ENCODE data around the gene SGSH.
"Not testable (repeated sequence)": the region's sequence is repeated elsewhere in the genome, so short reads cannot be mapped to it uniquely, and the experiment has no call there.

The SGSH gene

GRCh38 chr17:80220054-80220735, at the start of gene SGSH, which contains the start of gene SLC26A11:
Gene SGSH (minus strand): TSS chr17:80220333. CDS start chr17:80220313, 20 bp downstream.
Gene SLC26A11 (plus strand): TSS chr17:80220427. CDS start chr17:80221561, 1,134 bp downstream.
- DNase-seq (ENCODE audit: low spot score), result peak; percentile 97

DNA sequence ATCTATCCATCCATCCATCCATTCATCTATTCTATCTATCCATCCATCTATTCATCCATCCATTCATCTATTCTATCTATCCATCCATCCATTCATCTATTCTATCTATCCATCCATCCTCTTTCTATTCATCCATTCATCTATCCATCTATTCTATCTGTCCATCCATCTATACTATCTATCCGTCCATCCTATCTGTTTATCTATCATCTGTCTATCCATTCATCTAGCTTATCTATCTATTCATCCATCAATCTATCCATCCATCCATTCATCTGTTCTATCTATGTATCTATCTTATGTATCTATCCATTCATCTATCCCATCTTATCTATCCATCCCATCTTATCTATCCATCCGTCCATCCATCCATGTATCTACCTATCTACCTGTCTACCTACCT, 49.3 kb upstream of the SGSH start:
- no peak for DNase-seq (ENCODE audit: low spot score)

GRCh38 chr17:80268427-80268826, 48.3 kb upstream of the SGSH start:
- DNase-seq (ENCODE audit: low spot score), result no peak

- no peak for DNase-seq (ENCODE audit: low spot score)
These were observed 47.3 kb upstream of the SGSH start for GRCh38 chr17:80267391-80267790.

DNA sequence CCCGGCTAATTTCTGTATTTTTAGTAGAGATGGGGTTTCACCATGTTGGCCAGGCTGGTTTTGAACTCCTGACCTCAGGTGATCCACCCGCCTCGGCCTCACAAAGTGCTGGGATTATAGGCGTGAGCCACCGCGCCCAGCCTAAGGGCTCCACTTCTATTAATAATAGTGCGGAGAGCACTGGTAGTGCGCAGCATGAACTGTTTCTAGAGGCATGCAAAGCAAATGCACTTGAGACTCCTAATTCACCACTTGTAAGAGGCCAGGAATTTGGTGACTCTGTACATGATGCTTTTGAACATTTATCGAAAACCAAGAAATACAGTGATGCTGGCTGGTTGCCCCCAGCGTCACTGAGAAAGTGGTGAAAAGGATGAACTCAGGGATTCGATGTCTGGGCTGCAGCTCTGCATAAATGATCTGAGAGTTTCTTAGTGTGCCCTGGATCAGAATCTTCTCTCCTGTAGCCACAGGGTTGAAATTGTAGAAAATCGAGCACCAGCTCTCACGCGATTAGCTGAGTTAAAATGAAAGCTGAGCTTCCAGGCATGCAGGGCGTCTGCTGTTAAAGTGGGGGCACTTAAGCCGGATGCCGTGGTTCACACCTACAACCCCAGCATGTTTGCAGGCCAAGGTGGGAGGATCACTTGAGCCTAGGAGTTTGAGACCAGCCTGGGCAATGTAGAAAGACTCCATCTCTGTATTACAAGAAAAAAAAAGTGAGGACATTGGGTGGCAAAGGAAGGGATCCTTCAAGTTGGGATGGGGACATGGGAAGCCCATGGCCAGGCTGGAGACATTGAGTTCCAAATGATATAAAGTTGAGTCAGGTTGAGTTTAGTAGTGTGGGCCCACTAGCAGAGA, 45.3 kb upstream of the SGSH start:
- DNase-seq (ENCODE audit: low spot score), result no peak

DNA sequence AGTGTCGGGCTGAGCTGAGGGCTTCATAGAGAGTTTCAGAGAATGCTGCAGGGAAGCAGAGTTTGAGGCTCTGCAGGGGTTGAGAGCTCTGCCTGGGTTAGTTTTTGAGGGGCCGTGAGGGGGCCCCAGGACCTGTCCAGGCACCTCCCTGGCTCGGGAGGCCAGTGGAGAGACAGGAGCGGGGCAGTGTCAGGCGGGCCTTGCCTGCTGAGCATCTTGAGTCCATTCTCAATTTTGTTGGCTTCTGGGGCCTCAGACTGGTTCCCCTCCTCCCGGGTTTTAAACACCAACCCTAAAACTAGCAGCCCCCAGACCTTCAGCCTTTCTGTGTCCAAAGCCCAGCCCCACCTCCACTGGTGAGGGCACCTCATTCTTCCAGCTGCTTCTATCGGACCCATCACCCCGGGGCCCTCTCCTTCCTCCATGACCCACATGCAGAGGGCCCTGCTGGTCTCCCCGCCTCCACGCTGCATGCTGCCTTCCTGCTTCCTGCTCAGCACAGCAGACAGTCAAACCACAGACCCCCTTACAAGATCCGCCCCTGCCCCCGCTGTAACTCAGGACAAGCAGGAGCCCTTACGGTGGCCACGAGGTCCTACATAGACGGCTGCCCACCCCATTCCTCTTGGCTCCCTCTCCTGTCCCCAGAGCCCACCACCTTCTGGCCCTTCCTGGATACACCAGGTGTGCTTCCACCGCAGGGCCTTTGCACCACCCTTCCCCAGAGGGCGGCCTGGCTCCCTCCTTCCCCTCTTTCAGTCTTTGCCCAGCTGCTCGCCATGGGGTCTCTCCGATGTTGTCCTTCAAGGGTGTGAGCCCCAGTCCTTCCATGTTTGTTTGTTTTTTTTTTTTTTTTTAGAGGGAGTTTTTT, 44.3 kb upstream of the SGSH start:
- DNase-seq (ENCODE audit: low spot score), result no peak

GRCh38 chr17:80263253-80264204, 43.4 kb upstream of the SGSH start:
- peak; percentile 96 for DNase-seq (ENCODE audit: low spot score)

- no peak for DNase-seq (ENCODE audit: low spot score)
These were observed 42.7 kb upstream of the SGSH start for GRCh38 chr17:80262775-80263244.

GRCh38 chr17:80262291-80262690, 42.2 kb upstream of the SGSH start:
- DNase-seq (ENCODE audit: low spot score), result no peak

- no peak for DNase-seq (ENCODE audit: low spot score)
These were observed 41.8 kb upstream of the SGSH start for GRCh38 chr17:80261895-80262279.

GRCh38 chr17:80261159-80261894, 41.2 kb upstream of the SGSH start:
- DNase-seq (ENCODE audit: low spot score), result peak; percentile 69

DNA sequence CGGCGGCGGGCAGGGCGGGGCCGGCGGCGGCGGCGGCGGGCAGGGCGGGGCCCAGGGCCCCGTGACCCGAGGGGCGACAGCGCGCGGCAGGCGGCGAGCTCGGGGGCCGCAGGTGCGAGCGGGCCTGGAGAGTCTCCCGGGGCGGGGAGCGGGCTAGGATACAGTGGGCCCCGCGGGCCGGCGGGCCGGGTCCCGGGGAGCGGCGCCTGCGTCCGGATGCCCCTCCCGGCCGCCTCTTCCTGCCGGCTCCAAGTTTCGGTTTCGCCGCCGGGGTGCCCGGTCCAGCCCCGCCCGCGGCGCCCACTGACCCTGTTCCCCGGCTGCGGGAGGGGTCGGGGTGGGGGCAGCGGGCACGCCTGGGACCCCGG, 40.6 kb upstream of the SGSH start, which contains the start of gene RNF213:
RNF213 (plus strand) TSS at position 62 of the 368 bp plus-strand sequence. CDS start 2,830 bp downstream, outside the sequence.
- peak; percentile 77 for DNase-seq (ENCODE audit: low spot score)

GRCh38 chr17:80260069-80260535, 40.0 kb upstream of the SGSH start:
- peak; percentile 96 for DNase-seq (ENCODE audit: low spot score)

- no peak for DNase-seq (ENCODE audit: low spot score)
These were observed 39.4 kb upstream of the SGSH start for GRCh38 chr17:80259457-80260068.

DNA sequence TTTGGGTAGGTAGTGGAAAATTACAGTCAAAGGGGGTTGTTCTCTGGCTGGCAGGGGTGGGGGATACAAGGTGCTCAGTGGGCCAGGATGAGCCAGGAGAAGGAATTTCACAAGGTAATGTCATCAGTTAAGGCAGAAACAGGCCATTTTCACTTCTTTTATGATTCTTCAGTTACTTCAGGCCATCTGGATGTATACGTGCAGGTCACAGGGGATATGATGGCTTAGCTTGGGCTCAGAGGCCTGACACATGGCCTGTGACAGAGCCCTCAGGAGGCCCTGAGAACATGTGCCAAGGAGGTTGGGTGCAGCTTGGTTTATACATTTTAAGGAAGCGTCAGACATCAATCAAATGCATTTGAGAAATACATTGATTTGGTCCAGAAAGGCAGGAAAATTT, 38.2 kb upstream of the SGSH start:
- not testable (repeated sequence) for DNase-seq (ENCODE audit: low spot score)

- no peak for DNase-seq (ENCODE audit: low spot score)
These were observed 37.6 kb upstream of the SGSH start for GRCh38 chr17:80257716-80258213.

- no peak for DNase-seq (ENCODE audit: low spot score)
These were observed 35.9 kb upstream of the SGSH start for GRCh38 chr17:80256034-80256350.

DNA sequence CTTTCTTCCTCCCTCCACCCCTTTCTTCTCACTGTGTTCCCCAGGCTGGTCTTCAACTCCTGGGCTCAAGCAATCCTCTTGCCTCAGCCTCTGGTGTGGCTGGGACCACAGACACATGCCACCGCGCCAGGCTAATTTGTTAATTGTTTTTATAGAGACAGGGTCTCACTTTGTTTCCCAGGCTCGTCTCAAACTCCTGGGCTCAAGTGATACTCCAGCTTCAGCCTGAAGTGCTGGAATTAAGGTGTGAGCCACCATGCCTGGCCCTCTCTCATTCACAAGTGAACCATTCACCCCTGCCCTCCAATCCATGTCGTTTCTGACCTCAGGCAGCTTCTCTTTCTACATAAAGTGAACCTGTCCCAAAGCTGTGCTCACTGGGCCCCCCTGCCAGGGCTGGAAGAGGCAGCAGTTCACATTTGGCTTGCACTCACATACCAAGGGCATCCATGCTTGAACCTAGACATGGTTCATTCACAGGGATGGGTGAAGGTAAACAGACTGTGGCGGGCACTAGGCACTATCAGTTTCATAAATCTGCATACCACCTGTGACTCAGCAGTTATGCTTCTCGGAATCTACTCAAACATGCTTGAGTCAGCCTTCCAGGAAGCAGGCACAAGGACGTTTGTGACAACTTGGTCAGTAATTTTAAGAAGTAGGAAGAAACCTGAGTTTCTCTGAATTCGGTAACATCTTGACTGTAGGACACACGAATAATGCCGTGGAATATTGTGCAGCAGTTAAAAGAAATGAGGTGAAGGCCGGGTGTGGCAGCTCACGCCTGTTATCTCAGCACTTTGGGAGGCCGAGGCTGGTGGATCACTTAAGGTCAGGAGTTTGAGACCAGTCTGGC, 34.5 kb upstream of the SGSH start:
- DNase-seq (ENCODE audit: low spot score), result peak; percentile 92
